OCI-LY7 (cell line): ENCODE measurements around the gene C10orf90. TPM values are rescaled to one million over a fixed set of nuclear protein-coding genes. Genes with fewer than 3 reads are reported as not detected.

Experiments used
- BruUV-seq: library from RNA; stranded (reverse); fragments of 400-500 nt; replicated peaks from 2 replicates; lab custom pipeline; 2021; lab: Mats Ljungman, UMichigan
- CTCF ChIA-PET: fragments of 300-600 bp; sonication (Branson Sonifier 250); formaldehyde crosslinking; loops from one replicate; lab custom pipeline; 2022; ENCODE audit warnings: antibody characterized with exemption; ENCODE audit not compliant: unreplicated experiment; lab: Charles Lee
- POLR2A ChIA-PET: fragments of 300-600 bp; sonication (Branson Sonifier 250); formaldehyde crosslinking; loops from one replicate; lab custom pipeline; 2022; ENCODE audit warnings: antibody characterized with exemption; lab: Charles Lee
- DNase-seq: peaks from one replicate; pipeline ENCODE4 v3.0.0-alpha.2; 2015; ENCODE audit warnings: low spot score
- H2AFZ ChIP-seq: fragments of 200-600 bp; sonication (generic), shearing (Covaris generic); 2 replicates; pipeline ENCODE4 v1.6.1; 2014; ENCODE audit warnings: mild to moderate bottlenecking, antibody characterized with exemption, low read length, moderate library complexity
- H3K27ac ChIP-seq: fragments of 200-600 bp; sonication (generic); 2 replicates; pipeline ENCODE4 v1.5.1; 2014; ENCODE audit warnings: mixed run types, low read depth, mild to moderate bottlenecking, moderate library complexity, low read length, inconsistent platforms; ENCODE audit not compliant: poor library complexity, severe bottlenecking
- H3K36me3 ChIP-seq: fragments of 200-600 bp; sonication (generic); 2 replicates; pipeline ENCODE4 v1.6.1; 2014; ENCODE audit warnings: mild to moderate bottlenecking, antibody characterized with exemption, low read length, moderate library complexity, mixed read lengths; ENCODE audit not compliant: insufficient read depth
- H3K4me1 ChIP-seq: fragments of 200-600 bp; sonication (generic); 2 replicates; pipeline ENCODE4 v1.5.1; 2014; ENCODE audit warnings: mild to moderate bottlenecking, low read length; ENCODE audit not compliant: insufficient read depth, poor library complexity, severe bottlenecking
- H3K4me2 ChIP-seq: fragments of 200-600 bp; sonication (generic); 2 replicates; pipeline ENCODE4 v1.6.1; 2014; ENCODE audit warnings: mild to moderate bottlenecking, low read length
- H3K4me3 ChIP-seq: fragments of 200-600 bp; sonication (generic); 2 replicates; pipeline ENCODE4 v1.5.1; 2014; ENCODE audit warnings: mild to moderate bottlenecking, low read depth, low read length; ENCODE audit not compliant: poor library complexity, severe bottlenecking
- H3K79me2 ChIP-seq: fragments of 200-600 bp; sonication (generic); 2 replicates; pipeline ENCODE4 v1.6.1; 2016; ENCODE audit warnings: low read depth, mild to moderate bottlenecking, low read length, moderate library complexity, mixed read lengths; ENCODE audit not compliant: insufficient read depth
- H3K9me2 ChIP-seq: fragments of 200-600 bp; sonication (generic); 2 replicates; pipeline ENCODE4 v1.6.1; 2016; ENCODE audit warnings: mild to moderate bottlenecking, low read length, mixed read lengths; ENCODE audit not compliant: insufficient read depth
- H3K9me3 ChIP-seq: fragments of 200-600 bp; sonication (generic); 2 replicates; pipeline ENCODE4 v1.6.1; 2014; ENCODE audit warnings: mild to moderate bottlenecking, mixed run types, low read length, mixed read lengths
- H4K20me1 ChIP-seq: fragments of 200-600 bp; sonication (generic); 2 replicates; pipeline ENCODE4 v1.6.1; 2014; ENCODE audit warnings: mild to moderate bottlenecking, antibody characterized with exemption, low read length, moderate library complexity, mixed read lengths; ENCODE audit not compliant: insufficient read depth
- CTCF ChIP-seq: fragments of 200-600 bp; sonication (generic); conservative IDR thresholded peaks from 2 replicates; pipeline ENCODE4 v1.5.1; 2014; ENCODE audit warnings: mild to moderate bottlenecking, antibody characterized with exemption, low read length, moderate library complexity, mixed read lengths
- EZH2phosphoT487 ChIP-seq: fragments of 200-600 bp; sonication (generic); IDR thresholded peaks from 2 replicates; pipeline ENCODE4 v1.6.1; 2018; ENCODE audit warnings: low read depth, borderline replicate concordance, mild to moderate bottlenecking, mixed run types, antibody characterized with exemption, low read length, moderate library complexity, mixed read lengths
- intact Hi-C: fragments of 100-400 bp; cut with micrococcal nuclease; formaldehyde crosslinking; loops from one replicate; pipeline ENCODE4 v1.10.0; 2022; ENCODE audit not compliant: unreplicated experiment
- total RNA-seq, 2 experiments: library from RNA; depleted of rRNA in 1 of 2; stranded (reverse); fragments of >200 nt in 1 of 2; shearing (Covaris generic) in 1 of 2; gene quantifications; 2 replicates each; pipeline ENCODE4 v1.2.3, GENCODE V29; 2014 to 2022

The C10orf90 gene
- total RNA-seq, 2 experiments from 2014 or later = not detected

GRCh38 chr10:126701526-126701925 is 31.0 kb upstream of the C10orf90 start:
- no peak overlapping the region for H3K4me2 ChIP-seq
- DNase-seq = no peak
- H3K36me3 ChIP-seq = no peaks in the 10 kb centered on the region
- BruUV-seq = no TSS peak
- no peaks in the 10 kb centered on the region for H4K20me1 ChIP-seq
- no peaks in the 10 kb centered on the region for H3K4me1 ChIP-seq
- POLR2A ChIA-PET = interaction anchor here (0.5 to 0.7 kb wide), 2 partner anchors 9 to 93 kb away, joined by 3 to 4 read pairs; no protein-coding TSS in a partner anchor
- CTCF ChIA-PET = no interaction called here
- intact Hi-C loops = no loop called here
- H3K4me3 ChIP-seq = no peak overlapping the region
- TF ChIP-seq CTCF (no peak), EZH2phosphoT487 (no peak)
- H3K79me2 ChIP-seq = no peaks in the 10 kb centered on the region
- no peak overlapping the region for H2AFZ ChIP-seq
- H3K27ac ChIP-seq = no peak overlapping the region
- H3K9me3 ChIP-seq = no peaks in the 10 kb centered on the region
- no peaks in the 10 kb centered on the region for H3K9me2 ChIP-seq

GRCh38 chr10:126696684-126697083 is 26.2 kb upstream of the C10orf90 start:
- no peaks in the 10 kb centered on the region for H3K4me1 ChIP-seq
- TF ChIP-seq EZH2phosphoT487 (no peak), CTCF (no peak)

GRCh38 chr10:126691456-126691855 is 21.0 kb upstream of the C10orf90 start:
- DNase-seq = no peak
- CTCF ChIA-PET = no interaction called here
- no peak for TF ChIP-seq CTCF
- TF ChIP-seq EZH2phosphoT487 = no peak
- H4K20me1 ChIP-seq = no peaks in the 10 kb centered on the region
- H3K79me2 ChIP-seq = no peaks in the 10 kb centered on the region
- no peak overlapping the region for H2AFZ ChIP-seq
- no peaks in the 10 kb centered on the region for H3K36me3 ChIP-seq
- no peaks in the 10 kb centered on the region for H3K9me2 ChIP-seq
- BruUV-seq = no TSS peak
- POLR2A ChIA-PET = no interaction called here
- H3K4me1 ChIP-seq = no peaks in the 10 kb centered on the region
- intact Hi-C loops = no loop called here
- no peak overlapping the region for H3K4me3 ChIP-seq
- no peaks in the 10 kb centered on the region for H3K9me3 ChIP-seq
- H3K4me2 ChIP-seq = no peak overlapping the region
- no peak overlapping the region for H3K27ac ChIP-seq

More at GRCh38 chr10:126696684-126697083, 26.2 kb upstream of the C10orf90 start:
- H4K20me1 ChIP-seq = no peaks in the 10 kb centered on the region
- H3K36me3 ChIP-seq = no peaks in the 10 kb centered on the region
- no peak overlapping the region for H3K4me2 ChIP-seq
- no peaks in the 10 kb centered on the region for H3K79me2 ChIP-seq
- no peak overlapping the region for H3K27ac ChIP-seq
- no peak for DNase-seq
- no peak overlapping the region for H2AFZ ChIP-seq
- CTCF ChIA-PET = no interaction called here
- POLR2A ChIA-PET = no interaction called here
- H3K9me2 ChIP-seq = no peaks in the 10 kb centered on the region
- H3K4me3 ChIP-seq = no peak overlapping the region
- H3K9me3 ChIP-seq = no peaks in the 10 kb centered on the region
- BruUV-seq = no TSS peak
- intact Hi-C loops = no loop called here
